ENCODE measurements around the gene PARS2. TPM values are rescaled to one million over a fixed set of nuclear protein-coding genes. Genes with fewer than 3 reads are reported as not detected.

PARS2 gene
- total and polyA plus RNA-seq, 2 experiments from 2014 or later: 4.8 to 9.3 TPM

- H3K36me3 ChIP-seq (replicated peaks; ENCODE audit: insufficient read depth, low read depth): no peaks in the 10 kb centered on the region
- no peaks in the 10 kb centered on the region for H3K79me2 ChIP-seq
- TF ChIP-seq, protein P1, sequence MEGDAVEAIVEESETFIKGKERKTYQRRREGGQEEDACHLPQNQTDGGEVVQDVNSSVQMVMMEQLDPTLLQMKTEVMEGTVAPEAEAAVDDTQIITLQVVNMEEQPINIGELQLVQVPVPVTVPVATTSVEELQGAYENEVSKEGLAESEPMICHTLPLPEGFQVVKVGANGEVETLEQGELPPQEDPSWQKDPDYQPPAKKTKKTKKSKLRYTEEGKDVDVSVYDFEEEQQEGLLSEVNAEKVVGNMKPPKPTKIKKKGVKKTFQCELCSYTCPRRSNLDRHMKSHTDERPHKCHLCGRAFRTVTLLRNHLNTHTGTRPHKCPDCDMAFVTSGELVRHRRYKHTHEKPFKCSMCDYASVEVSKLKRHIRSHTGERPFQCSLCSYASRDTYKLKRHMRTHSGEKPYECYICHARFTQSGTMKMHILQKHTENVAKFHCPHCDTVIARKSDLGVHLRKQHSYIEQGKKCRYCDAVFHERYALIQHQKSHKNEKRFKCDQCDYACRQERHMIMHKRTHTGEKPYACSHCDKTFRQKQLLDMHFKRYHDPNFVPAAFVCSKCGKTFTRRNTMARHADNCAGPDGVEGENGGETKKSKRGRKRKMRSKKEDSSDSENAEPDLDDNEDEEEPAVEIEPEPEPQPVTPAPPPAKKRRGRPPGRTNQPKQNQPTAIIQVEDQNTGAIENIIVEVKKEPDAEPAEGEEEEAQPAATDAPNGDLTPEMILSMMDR (IDR thresholded peaks at IDR 0.05; ENCODE audit: poor library complexity): no peak
- no peak for TF ChIP-seq EZH2phosphoT487 (IDR thresholded peaks at IDR 0.05; ENCODE audit: low read depth, severe bottlenecking, unreplicated experiment)
- no peak for TF ChIP-seq EZH2 (IDR thresholded peaks at IDR 0.05; ENCODE audit: borderline replicate concordance)
- no peak overlapping the region for H3K27ac ChIP-seq
- no peaks in the 10 kb centered on the region for H3K27me3 ChIP-seq
- no peaks in the 10 kb centered on the region for H3K9me2 ChIP-seq (replicated peaks; ENCODE audit: insufficient read depth)
- H3K4me3 ChIP-seq: no peak overlapping the region
- no peaks in the 10 kb centered on the region for H3K4me1 ChIP-seq (ENCODE audit: insufficient read depth)
- no peaks in the 10 kb centered on the region for H3K9me3 ChIP-seq (ENCODE audit: low read depth)
- no peak overlapping the region for H3K4me2 ChIP-seq
- no peak for DNase-seq (ENCODE audit: low spot score)
- WGBS (ENCODE audit: low lambda C conversion rate, missing lambda C conversion rate): 87% methylated on average over 3 of the region's 3 CpGs
- no peak overlapping the region for H2AFZ ChIP-seq
- H4K20me1 ChIP-seq (ENCODE audit: insufficient read depth, poor library complexity, severe bottlenecking): no peaks in the 10 kb centered on the region
Measured at GRCh38 chr1:54744696-54745095, 19.6 kb downstream of the PARS2 start.

DNA sequence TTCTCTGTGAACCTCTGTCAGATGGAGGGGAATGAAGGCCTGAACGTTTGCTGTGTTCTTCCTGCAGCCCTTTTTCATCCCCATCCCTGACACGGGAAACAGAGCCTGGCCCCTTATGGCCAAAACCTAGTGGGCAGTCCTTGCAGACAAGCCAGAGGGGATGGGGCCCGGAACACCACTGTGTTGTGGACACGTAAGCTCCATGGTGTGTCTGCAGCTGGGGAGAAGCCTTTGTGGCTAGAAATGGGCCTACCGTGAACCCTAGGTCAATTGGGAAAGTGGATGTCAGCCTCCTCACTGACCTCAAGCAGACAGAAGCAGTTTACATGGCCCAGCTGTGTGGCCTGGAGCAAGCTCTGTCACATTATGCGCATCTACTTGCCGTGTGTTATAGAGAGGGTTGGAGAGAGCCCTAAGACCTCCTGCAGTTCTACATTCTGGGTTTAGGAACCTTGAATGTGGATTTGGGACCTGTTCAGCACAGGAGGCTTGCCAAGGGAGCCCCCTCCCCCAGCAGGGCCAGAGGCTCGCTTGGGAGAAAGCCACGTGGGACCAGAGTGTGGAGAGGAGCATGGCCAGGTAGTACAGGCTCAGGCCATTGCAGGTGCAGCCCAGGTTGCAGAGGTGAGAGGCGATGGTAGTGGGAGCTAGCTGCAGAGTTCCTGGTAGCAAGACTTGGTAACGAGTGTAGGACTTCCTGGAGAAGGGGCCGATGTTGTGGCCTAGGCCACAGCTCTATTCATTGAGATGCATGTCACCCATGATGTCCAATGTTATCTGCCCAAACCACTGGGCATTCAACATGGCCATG is 20.7 kb downstream of the PARS2 start:
- H3K9me3 ChIP-seq (ENCODE audit: low read depth): no peaks in the 10 kb centered on the region
- H3K4me1 ChIP-seq (ENCODE audit: insufficient read depth): no peaks in the 10 kb centered on the region
- TF ChIP-seq, protein P1 (IDR thresholded peaks at IDR 0.05; ENCODE audit: poor library complexity): no peak
- TF ChIP-seq EZH2phosphoT487 (IDR thresholded peaks at IDR 0.05; ENCODE audit: low read depth, severe bottlenecking, unreplicated experiment) (no peak), EZH2 (IDR thresholded peaks at IDR 0.05; ENCODE audit: borderline replicate concordance) (no peak)
- no peaks in the 10 kb centered on the region for H3K79me2 ChIP-seq
- no peak overlapping the region for H2AFZ ChIP-seq
- H3K36me3 ChIP-seq (replicated peaks; ENCODE audit: insufficient read depth, low read depth): no peaks in the 10 kb centered on the region
- no peak overlapping the region for H3K4me2 ChIP-seq
- H3K27ac ChIP-seq: no peak overlapping the region
- H3K27me3 ChIP-seq: no peaks in the 10 kb centered on the region
- no peak overlapping the region for H3K4me3 ChIP-seq
- no peaks in the 10 kb centered on the region for H3K9me2 ChIP-seq (replicated peaks; ENCODE audit: insufficient read depth)
- no peak for DNase-seq (ENCODE audit: low spot score)
- WGBS (ENCODE audit: low lambda C conversion rate, missing lambda C conversion rate): 90% methylated on average over 12 of the region's 12 CpGs
- H4K20me1 ChIP-seq (ENCODE audit: insufficient read depth, poor library complexity, severe bottlenecking): no peaks in the 10 kb centered on the region

DNA sequence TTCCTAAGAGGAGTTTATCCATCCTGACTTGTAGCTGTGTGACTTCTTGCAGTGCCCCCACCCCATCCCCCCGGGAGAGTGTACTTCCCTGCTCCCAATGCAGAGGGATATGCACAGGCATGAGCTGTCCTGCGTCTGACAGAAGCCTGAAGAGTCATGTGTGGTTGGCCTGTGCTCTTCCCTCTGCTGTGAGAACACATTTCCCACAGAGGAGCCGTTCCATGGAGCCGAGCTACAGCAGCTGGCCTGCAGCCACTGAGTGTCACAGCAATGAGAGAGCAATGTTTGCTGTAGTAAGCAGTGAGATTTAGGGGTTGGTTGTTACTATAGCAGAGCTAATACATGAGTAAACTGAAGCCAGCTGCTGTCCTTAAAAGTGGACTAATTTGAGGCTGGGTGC is 22.0 kb downstream of the PARS2 start:
- Histone ChIP-seq H3K9me2 (replicated peaks; ENCODE audit: insufficient read depth) (no peaks in the 10 kb centered on the region), H2AFZ (no peak overlapping the region), H3K79me2 (no peaks in the 10 kb centered on the region), H3K9me3 (ENCODE audit: low read depth) (no peaks in the 10 kb centered on the region), H3K4me2 (no peak overlapping the region), H4K20me1 (ENCODE audit: insufficient read depth, poor library complexity, severe bottlenecking) (no peaks in the 10 kb centered on the region), H3K36me3 (replicated peaks; ENCODE audit: insufficient read depth, low read depth) (no peaks in the 10 kb centered on the region), H3K27ac (no peak overlapping the region), H3K4me1 (ENCODE audit: insufficient read depth) (no peaks in the 10 kb centered on the region), H3K4me3 (no peak overlapping the region), H3K27me3 (no peaks in the 10 kb centered on the region)
- TF ChIP-seq EZH2 (IDR thresholded peaks at IDR 0.05; ENCODE audit: borderline replicate concordance): no peak
- 77% methylated on average over 4 of the region's 4 CpGs for WGBS (ENCODE audit: low lambda C conversion rate, missing lambda C conversion rate)
- DNase-seq (ENCODE audit: low spot score): no peak

DNA sequence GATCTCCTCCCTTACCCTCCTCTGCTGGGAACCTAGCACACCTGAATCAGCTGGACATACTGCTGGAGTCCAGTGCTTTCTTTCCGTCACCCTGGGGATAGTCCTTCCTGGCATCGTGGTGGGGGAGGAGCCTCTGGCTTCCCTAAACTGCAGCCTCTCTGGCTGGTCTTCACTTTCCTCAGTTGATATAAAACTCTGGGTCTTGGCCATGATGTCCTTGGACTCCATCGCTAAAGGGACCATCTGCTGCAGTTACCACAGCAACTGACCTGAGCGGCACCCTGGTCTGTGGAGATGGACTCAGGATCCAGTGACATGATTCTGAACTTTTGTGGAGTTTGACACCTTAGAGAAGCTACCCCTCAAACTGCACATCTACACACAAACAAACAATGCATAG is 22.8 kb downstream of the PARS2 start:
- Histone ChIP-seq H3K36me3 (replicated peaks; ENCODE audit: insufficient read depth, low read depth) (no peaks in the 10 kb centered on the region), H2AFZ (no peak overlapping the region), H3K9me2 (replicated peaks; ENCODE audit: insufficient read depth) (no peaks in the 10 kb centered on the region), H3K27me3 (no peaks in the 10 kb centered on the region), H3K27ac (no peak overlapping the region), H3K4me2 (no peak overlapping the region), H3K9me3 (ENCODE audit: low read depth) (no peaks in the 10 kb centered on the region), H3K4me3 (no peak overlapping the region), H3K4me1 (ENCODE audit: insufficient read depth) (no peaks in the 10 kb centered on the region), H4K20me1 (ENCODE audit: insufficient read depth, poor library complexity, severe bottlenecking) (no peaks in the 10 kb centered on the region), H3K79me2 (no peaks in the 10 kb centered on the region)
- 95% methylated on average over 4 of the region's 4 CpGs for WGBS (ENCODE audit: low lambda C conversion rate, missing lambda C conversion rate)
- TF ChIP-seq EZH2 (IDR thresholded peaks at IDR 0.05; ENCODE audit: borderline replicate concordance) (no peak), EZH2phosphoT487 (IDR thresholded peaks at IDR 0.05; ENCODE audit: low read depth, severe bottlenecking, unreplicated experiment) (no peak)
- TF ChIP-seq, protein P1 (IDR thresholded peaks at IDR 0.05; ENCODE audit: poor library complexity): no peak
- DNase-seq (ENCODE audit: low spot score): no peak
